ENCODE data around the gene PIP4K2A. TPM values are rescaled to one million over a fixed set of nuclear protein-coding genes. Genes with fewer than 3 reads are reported as not detected.

Gene PIP4K2A
- total and polyA plus RNA-seq, 2 experiments from 2014 or later: 16.5 to 31.1 TPM

- Histone ChIP-seq H3K79me2 (peaks cover 35% of the 10 kb centered on the region), H4K20me1 (ENCODE audit: insufficient read depth, poor library complexity, severe bottlenecking) (no peaks in the 10 kb centered on the region), H3K9me2 (replicated peaks; ENCODE audit: insufficient read depth) (no peaks in the 10 kb centered on the region), H3K36me3 (replicated peaks; ENCODE audit: insufficient read depth, low read depth) (no peaks in the 10 kb centered on the region), H3K4me1 (ENCODE audit: insufficient read depth) (peaks cover 15% of the 10 kb centered on the region), H3K4me3 (no peak overlapping the region), H3K9me3 (ENCODE audit: low read depth) (no peaks in the 10 kb centered on the region), H2AFZ (no peak overlapping the region), H3K4me2 (no peak overlapping the region), H3K27me3 (no peaks in the 10 kb centered on the region), H3K27ac (peak overlapping the region; percentile 2)
- WGBS (ENCODE audit: low lambda C conversion rate, missing lambda C conversion rate): 37% methylated on average over 4 of the region's 4 CpGs
- no peak for DNase-seq (ENCODE audit: low spot score)
- TF ChIP-seq EZH2phosphoT487 (IDR thresholded peaks at IDR 0.05; ENCODE audit: low read depth, severe bottlenecking, unreplicated experiment): no peak
Observed at GRCh38 chr10:22618078-22618785, 96.1 kb downstream of the PIP4K2A start.

- no peak overlapping the region for H3K4me2 ChIP-seq
- H3K27me3 ChIP-seq: no peaks in the 10 kb centered on the region
- H3K36me3 ChIP-seq (replicated peaks; ENCODE audit: insufficient read depth, low read depth): no peaks in the 10 kb centered on the region
- H4K20me1 ChIP-seq (ENCODE audit: insufficient read depth, poor library complexity, severe bottlenecking): no peaks in the 10 kb centered on the region
- no peak for DNase-seq (ENCODE audit: low spot score)
- H3K9me3 ChIP-seq (ENCODE audit: low read depth): no peaks in the 10 kb centered on the region
- peaks cover 15% of the 10 kb centered on the region for H3K4me1 ChIP-seq (ENCODE audit: insufficient read depth)
- H2AFZ ChIP-seq: no peak overlapping the region
- H3K4me3 ChIP-seq: no peak overlapping the region
- H3K9me2 ChIP-seq (replicated peaks; ENCODE audit: insufficient read depth): no peaks in the 10 kb centered on the region
- H3K27ac ChIP-seq: peak overlapping the region; percentile 2
- WGBS (ENCODE audit: low lambda C conversion rate, missing lambda C conversion rate): 81% methylated on average over 3 of the region's 3 CpGs
- TF ChIP-seq EZH2phosphoT487 (IDR thresholded peaks at IDR 0.05; ENCODE audit: low read depth, severe bottlenecking, unreplicated experiment) (no peak), CTCF (IDR thresholded peaks at IDR 0.05; ENCODE audit: poor library complexity) (no peak), EZH2 (IDR thresholded peaks at IDR 0.05; ENCODE audit: borderline replicate concordance) (no peak)
- peaks cover 31% of the 10 kb centered on the region for H3K79me2 ChIP-seq
Observed at GRCh38 chr10:22617516-22617915, 96.9 kb downstream of the PIP4K2A start.

- H3K27ac ChIP-seq: no peak overlapping the region
- TF ChIP-seq EZH2 (IDR thresholded peaks at IDR 0.05; ENCODE audit: borderline replicate concordance): no peak
- no peak for TF ChIP-seq CTCF (IDR thresholded peaks at IDR 0.05; ENCODE audit: poor library complexity)
- TF ChIP-seq EZH2phosphoT487 (IDR thresholded peaks at IDR 0.05; ENCODE audit: low read depth, severe bottlenecking, unreplicated experiment): no peak
- no peak overlapping the region for H3K4me2 ChIP-seq
- H3K9me3 ChIP-seq (ENCODE audit: low read depth): no peaks in the 10 kb centered on the region
- no peaks in the 10 kb centered on the region for H3K9me2 ChIP-seq (replicated peaks; ENCODE audit: insufficient read depth)
- H3K36me3 ChIP-seq (replicated peaks; ENCODE audit: insufficient read depth, low read depth): no peaks in the 10 kb centered on the region
- peaks cover 15% of the 10 kb centered on the region for H3K4me1 ChIP-seq (ENCODE audit: insufficient read depth)
- DNase-seq (ENCODE audit: low spot score): no peak
- H3K27me3 ChIP-seq: no peaks in the 10 kb centered on the region
- no peak overlapping the region for H2AFZ ChIP-seq
- no peaks in the 10 kb centered on the region for H4K20me1 ChIP-seq (ENCODE audit: insufficient read depth, poor library complexity, severe bottlenecking)
- peaks cover 31% of the 10 kb centered on the region for H3K79me2 ChIP-seq
- WGBS (ENCODE audit: low lambda C conversion rate, missing lambda C conversion rate): 84% methylated on average over 3 of the region's 3 CpGs
- H3K4me3 ChIP-seq: no peak overlapping the region
Observed at GRCh38 chr10:22617051-22617450, 97.3 kb downstream of the PIP4K2A start.

GRCh38 chr10:22615819-22616499 lies 98.4 kb downstream of the PIP4K2A start:
- peak overlapping the region; percentile 47 for H2AFZ ChIP-seq
- no peak overlapping the region for H3K4me3 ChIP-seq
- no peaks in the 10 kb centered on the region for H3K9me3 ChIP-seq (ENCODE audit: low read depth)
- no peak for TF ChIP-seq EZH2 (IDR thresholded peaks at IDR 0.05; ENCODE audit: borderline replicate concordance)
- no peak for TF ChIP-seq CTCF (IDR thresholded peaks at IDR 0.05; ENCODE audit: poor library complexity)
- no peak for TF ChIP-seq EZH2phosphoT487 (IDR thresholded peaks at IDR 0.05; ENCODE audit: low read depth, severe bottlenecking, unreplicated experiment)
- DNase-seq (ENCODE audit: low spot score): peak; percentile 40
- H3K4me1 ChIP-seq (ENCODE audit: insufficient read depth): peaks cover 15% of the 10 kb centered on the region
- H3K27me3 ChIP-seq: no peaks in the 10 kb centered on the region
- H3K36me3 ChIP-seq (replicated peaks; ENCODE audit: insufficient read depth, low read depth): no peaks in the 10 kb centered on the region
- peaks cover 35% of the 10 kb centered on the region for H3K79me2 ChIP-seq
- peak overlapping the region; percentile 75 for H3K27ac ChIP-seq
- WGBS (ENCODE audit: low lambda C conversion rate, missing lambda C conversion rate): 54% methylated on average over 10 of the region's 11 CpGs
- peak overlapping the region; percentile 66 for H3K4me2 ChIP-seq
- no peaks in the 10 kb centered on the region for H4K20me1 ChIP-seq (ENCODE audit: insufficient read depth, poor library complexity, severe bottlenecking)
- no peaks in the 10 kb centered on the region for H3K9me2 ChIP-seq (replicated peaks; ENCODE audit: insufficient read depth)
